ENCODE data around the gene C1QTNF1.

The C1QTNF1 gene

DNA sequence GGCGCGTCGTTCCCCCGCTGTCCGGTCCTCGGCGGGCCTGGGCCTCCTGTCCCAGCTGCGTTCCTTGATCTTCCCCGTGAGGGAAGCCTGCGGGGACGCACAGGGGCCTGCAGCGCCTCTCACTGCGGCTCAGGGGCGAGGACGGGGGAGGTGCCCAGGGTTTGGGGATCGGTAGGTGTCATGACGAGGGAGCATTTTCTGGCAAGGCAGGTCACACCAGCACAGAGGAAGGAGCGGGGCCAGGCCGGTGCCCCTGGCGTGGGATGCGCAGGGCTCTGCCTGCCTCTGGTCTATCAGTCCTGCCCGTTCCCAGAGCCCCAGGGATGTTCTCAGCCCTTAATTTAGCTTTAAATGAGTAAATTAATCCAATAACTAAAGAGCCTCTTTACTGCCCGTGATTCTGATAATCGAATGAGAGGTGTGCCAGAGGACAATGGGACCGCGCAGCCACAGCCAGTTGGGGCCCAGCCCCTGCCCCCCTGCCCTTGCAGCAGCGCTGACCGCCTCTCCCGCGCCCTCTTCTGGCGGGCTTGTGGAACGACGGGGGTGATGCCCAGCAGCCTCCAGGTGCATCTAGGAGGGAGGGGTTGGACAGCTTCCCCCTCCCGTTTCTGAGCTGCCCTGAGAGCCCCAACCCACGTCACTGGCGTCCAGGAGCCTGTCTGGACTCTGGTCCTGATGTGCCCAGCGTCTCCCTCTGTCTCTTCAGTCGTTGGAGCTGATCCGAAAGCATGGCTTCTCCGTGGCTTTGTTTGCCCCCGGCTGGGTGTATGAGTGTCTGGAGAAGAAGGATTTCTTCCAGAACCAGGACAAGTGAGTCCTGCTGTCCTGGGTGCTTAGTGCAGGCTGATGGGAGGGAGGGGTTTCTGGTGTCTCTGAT, 58.6 kb downstream of the C1QTNF1 start:
- DNase-seq, result no peak

DNA sequence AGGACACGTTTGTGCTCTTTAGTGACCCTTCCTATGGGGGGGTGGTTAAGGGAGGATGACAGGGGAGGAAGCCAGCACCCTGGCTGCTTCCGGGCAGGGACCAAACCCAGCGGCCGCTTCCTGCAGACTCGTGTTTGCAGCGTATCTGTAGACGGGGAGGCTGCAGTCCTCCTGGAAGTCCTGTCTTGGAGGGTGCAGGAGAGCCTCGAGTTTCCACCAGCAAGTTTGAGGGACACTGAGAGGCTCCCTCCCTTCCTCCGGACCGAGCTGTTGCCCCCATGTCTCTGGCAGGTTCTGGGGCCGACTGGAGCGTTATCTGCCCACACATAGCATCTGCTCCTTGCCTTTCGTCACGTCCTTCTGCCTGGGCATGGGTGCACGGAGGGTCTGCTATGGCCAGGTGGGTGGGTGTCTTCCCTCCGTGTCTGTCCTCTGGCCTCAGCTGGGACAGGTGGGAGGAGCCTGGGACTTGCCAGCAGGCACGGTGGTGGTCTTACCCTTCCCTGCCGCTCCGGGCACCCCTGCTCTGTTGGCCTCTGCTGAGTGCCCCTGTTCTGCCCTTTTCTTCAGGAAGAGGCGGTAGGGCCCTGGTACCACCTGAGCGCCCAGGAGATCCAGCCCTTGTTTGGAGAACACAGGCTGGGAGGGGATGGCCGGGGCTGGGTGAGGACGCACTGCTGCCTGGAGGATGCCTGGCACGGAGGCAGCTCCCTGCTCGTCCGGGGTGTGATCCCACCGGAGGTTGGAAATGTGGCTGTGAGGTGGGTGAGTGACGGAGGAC, 59.4 kb downstream of the C1QTNF1 start:
- no peak for DNase-seq

DNA sequence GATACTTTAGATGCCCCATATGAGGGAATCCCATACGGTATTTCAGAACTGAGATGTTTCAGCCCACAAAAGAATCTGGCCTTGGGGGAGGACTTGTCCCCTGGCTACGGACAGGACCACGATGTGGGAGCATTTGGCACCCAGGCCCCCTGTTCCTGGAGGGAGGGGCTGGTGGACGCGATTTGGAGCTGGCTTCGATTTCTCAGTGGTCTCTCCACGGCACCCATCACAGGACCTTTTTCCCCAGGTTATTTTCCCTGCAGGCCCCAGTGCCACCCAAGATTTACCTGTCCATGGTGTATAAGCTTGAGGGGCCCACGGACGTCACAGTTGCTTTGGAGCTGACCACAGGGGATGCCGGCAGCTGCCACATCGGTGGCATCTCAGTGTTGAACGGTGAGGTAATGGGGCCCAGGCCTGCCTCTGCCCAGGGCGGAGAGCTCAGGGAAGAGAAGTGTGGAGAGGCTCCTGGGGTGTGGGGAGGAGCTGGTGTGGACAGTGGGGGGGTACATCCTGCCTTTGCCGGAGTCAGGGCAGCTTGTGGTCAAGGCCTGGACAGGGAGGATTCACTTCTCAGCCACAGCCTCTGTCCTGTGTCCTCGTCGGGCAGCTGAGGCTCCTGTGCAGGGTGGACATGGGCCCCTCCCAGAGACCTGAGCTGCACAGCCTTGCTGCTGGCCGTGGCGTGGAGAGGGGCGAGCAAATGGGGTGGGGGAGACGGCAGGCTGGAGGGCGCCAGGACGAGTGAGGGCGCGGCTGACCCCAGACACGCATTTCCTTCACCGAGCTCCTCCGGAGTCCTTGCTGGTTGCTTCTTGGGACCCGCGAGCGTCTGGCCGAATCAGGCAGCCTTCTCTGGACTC, 60.6 kb downstream of the C1QTNF1 start:
- DNase-seq, result no peak

DNA sequence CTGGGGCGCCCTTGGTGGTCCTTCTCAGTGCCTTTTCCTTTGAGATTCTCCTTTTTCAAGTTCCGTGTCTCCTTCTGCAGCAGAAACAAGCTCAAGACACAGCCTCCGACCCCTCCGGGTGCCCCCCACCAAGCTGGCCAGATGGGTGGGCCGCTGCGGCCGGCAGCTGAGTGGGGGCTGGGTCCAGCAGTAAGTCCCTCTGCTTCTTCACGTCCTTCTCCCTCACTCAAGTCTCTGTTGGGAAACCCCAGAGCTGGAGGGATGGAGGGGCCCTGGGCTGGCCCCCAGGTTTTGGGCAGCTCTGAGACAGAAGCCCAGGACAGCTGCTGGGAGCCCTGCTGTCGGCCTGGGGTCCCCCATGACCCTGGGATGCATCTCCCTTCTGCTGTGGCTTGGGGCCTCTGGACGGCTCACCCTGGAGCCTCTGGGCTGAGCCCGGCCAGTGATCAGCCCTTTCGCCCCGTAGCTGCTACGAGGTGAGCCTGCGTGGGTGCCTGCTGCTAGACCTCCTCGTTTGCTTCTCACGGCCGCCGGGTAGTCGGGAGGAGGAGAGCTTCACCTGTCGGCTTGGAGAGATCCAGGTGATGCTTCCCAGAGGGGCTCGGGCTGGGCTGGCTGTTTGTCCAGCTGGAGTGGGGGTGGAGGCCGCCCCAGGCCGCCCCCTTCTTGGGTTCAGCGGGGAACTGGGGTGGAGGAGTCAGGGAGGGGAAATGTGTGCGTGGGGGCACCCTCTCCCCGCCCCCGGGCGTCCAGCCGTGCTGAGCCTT, 61.4 kb downstream of the C1QTNF1 start:
- no peak for DNase-seq

DNA sequence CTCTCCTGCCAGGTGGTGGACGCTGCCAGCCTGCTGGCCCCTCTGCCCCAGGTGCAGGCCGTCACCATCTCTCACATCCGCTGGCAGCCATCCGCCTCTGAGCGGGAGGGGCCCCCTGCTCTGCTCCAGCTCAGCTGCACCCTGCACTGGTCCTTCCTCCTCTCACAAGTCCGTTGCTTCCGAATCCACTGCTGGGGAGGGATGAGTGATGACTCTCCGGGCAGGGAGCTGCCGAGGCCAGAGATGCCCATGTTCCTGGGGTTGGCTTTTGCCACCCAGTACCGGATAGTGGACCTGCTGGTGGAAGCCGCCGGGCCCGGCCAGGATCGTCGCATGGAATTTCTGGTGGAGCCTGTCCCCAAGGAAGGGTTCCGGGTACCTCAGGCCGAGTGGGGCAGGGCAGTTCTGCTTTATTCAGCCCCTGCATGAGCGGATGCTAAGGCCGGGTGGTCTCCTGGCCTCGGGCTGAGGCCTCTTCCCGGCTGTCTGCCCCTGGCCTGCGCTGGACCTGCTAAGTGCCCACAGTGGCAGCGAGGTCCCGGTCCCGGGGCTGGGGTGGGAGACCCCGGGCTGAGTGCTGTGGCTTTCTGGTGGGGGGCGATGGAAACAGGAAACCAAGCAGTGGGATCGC, 62.1 kb downstream of the C1QTNF1 start:
- no peak for DNase-seq

DNA sequence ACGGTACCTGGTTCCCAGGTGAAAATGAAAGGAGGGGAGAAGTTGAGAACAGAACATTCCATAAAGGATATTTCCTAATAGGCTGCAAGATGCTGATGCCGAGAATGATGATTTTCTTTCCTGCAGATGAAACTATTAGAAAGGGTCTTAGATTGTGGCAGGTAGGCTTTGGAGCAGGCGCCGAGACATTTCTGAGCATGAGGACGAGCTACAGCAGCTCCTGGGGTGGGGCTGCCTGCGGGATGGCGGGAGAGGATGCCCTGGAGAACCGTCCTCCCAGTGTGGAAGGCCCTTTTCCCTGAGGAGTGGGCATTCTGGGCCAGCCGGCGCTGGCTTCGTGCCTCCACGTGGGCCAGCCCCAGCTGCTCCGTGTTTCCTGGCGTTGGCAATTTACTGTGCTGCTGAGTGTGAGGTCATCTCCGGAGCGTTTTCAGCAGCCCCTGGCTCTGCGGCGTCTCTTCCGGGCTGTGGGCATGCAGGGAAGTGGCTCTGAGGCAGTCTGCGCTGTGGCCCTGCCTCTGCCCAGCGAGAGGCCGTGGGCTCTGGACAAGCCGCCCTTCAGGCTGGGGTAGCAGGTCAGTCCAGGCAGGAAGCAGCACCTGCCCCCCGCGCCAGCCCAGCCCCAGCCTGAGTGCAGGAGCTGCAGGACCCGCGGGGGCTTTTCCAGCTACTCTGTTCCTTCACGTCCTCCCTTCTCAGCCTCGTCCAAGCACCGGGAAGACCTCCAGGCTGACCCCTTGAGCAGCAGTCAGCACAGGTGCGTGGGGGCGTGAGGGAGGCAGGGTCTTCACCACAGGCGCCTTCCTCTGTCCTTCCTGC, 62.8 kb downstream of the C1QTNF1 start:
- no peak for DNase-seq

DNA sequence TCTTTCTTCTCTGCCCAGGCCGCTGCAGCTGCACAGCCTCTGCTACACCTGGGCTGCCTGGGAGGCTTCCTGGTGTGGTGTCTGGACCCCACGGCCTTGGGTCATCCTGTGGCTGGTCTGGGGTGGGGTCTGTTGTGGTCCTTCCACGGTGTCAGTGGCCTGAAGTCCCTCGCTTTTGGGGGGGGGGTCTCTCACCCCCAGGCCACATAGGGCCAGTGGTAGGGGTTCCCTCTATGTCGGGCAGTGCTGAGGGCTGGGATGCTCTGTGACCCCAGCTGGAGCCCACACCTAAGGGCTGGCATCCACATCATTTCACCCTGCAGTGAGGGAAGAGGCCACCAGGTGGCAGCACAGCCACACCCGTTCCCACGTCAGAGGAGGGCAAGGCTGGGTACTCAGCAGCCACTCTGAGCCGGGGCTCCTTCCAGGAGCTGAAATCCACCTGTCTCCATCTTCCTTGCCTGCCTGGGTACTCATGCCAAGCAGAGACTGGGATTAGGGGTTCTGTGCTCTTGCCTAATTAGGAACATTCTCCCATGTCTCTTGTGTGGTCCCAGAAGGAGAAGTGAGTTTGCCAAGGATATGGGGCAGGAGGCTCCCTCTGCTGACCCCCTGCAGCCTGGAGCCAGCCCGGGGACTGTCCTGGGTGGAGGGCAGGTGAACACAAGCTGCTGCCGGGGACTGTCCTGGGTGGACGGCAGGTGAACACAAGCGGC, 63.6 kb downstream of the C1QTNF1 start:
- no peak for DNase-seq

DNA sequence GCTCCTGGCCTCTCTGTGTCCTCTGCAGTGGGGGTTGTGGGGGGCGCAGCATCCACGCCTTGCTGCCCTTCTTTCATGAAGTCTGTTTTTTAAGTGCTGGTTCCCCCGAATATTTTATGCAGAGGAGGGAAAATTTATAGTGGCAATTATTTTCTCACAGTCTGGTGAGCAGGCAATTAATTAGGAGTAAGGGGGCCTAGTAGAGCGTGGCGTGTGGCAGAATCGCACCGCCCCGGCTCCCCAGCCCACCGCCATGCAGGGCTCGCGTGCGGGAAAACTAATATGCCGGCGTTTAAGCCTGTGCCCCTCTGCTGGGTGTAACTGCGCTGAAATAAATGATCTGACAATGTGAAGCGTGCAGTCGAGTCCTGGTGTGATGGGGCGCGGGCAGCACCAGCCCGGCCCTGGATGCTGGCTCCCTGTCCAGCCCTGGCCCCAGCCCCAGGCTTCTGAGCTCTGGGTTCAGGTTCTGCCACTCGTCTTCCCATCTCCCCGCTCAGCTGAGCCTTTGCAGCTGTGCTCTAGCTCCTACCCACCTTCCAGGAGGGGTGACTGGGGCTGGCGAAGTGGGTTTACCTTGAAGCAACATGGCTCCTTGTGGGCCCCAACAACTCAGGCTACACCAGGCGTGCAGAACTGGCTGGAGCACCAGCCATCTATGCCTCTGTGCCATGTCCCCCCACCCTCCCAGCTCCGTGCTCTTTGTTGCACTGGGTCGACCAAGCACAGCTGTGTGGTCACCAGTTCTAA, 64.5 kb downstream of the C1QTNF1 start:
- DNase-seq, result no peak

DNA sequence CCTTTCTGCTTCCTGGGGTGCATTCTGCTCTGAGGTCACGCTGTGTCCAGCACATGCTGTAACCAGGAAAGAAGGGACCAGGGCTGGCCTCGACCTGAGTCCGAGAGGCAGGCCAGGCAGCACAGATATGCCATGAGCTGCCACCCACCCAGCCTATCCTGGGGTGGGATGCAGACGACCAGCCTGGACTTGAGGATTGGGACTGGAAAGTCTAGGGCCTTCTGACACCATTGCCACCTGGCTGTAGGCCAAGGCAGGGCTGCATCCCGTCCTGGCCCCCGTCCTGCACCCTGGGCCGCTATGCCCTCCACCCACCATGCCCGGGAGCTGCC, 65.0 kb downstream of the C1QTNF1 start:
- DNase-seq, result no peak

DNA sequence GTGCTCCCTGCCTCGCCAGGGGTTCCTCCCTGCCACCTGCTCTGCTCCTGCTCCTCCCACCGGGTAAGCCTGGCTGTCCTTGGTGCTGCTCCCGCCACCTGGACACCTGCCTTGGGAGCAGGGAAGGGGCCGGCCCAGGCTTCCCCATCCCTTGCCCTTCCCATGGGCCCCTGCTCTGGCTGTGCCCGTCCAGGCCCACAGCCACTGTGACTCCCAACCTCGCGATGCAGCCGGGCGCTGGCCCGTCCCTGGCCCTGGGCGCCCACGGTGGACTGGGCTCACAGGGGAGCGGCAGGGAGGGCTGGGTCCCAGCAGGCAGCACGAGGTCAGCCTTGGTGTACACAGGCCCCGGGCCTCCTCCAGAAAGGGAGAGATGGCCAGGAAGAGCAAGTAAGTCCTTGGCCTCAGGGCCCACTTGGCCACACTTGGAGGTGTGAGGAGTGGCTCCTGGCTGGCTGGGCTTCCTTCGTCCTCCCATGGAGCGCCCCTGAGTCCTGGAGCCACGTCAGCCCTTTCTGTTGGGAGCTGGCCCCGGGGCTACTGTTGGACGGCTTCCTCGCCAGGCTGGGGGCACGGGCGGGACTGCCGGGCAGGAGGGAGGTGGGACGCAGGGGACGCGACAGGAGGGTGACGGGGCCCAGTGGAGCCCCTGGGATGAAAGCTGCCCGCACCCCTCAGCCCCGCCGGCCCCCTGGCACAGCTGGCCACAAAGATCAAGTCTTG, 65.9 kb downstream of the C1QTNF1 start:
- DNase-seq, result no peak

DNA sequence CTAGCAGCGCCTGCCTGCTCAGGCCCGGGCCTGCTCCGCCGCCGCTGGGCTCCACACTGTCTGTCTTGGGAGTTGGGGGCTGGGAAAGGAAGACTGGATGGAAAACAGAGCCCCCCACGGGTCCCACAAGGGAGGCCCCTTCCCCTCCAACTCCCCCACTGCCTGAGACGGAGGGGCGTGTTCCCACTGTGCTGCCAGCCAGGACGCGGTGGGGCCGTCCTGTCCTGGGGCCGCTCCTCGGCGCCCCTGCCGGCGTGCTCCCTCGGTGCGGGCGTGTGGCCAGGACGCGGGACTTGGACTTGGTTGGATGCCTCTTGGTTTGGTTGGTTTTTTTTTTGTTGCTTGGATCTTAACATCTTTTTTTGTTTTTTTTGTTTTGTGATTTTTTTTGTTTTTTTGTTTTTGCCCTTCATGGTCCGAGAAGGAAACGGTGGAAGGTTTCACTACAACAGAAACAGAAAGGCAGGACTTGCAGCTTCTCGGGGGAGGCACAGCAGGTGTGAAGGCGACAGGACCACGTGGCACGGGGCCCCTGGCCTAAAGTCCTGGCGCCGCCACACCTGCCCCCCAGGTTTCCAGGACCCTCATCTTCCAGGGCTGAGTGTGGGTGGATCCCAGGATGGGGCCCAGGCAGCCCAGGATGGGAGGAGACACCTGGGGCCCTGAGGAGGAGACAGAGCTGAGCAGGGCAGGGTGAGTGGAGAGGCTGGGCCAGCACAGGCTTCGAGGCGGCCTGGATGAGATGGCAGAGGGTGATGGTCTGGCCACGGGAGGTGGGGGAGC, 66.7 kb downstream of the C1QTNF1 start:
- no peak for DNase-seq

DNA sequence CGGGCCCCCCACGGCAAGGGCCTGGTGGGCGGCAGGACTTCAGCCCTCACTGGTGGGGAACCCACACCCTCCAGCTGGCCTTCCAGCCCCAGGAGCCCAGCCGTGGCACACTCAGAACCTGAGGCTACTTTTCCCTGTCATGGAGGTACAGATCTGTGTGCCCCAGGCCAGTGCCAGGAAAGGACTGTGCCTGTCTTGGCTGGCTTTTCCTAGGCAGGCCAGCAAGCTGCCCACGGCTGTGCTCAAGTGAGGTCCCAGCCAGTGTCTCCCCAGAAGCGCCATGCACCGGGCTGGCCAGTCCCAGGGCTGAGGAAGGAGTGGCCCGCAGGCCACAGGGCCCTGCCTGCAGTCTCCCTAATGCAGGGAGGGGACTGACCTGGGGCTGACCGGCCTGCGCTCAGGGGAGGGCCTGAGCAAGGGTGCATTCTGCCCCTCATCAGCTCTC, 67.3 kb downstream of the C1QTNF1 start:
- DNase-seq, result no peak

DNA sequence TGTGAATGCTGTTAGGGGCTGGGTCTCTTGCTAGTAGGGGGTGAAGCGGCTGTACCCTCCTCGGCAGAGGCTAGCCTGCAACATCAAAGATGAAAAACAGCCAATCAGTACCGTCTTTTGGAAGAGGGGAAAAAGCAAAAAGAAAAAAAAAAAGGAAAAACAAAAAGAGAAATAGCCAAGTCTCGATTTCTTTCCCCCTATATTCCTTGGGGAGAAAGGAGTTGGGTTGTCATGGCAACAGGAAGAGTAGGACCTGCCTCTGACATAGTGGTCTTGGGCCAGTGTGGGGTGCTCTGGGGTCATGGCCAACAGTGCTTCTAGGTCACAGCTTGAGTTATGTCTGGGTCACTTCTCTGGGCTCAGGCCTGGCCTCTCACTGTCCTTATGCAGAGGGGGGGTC, 68.6 kb downstream of the C1QTNF1 start:
- DNase-seq, result no peak

DNA sequence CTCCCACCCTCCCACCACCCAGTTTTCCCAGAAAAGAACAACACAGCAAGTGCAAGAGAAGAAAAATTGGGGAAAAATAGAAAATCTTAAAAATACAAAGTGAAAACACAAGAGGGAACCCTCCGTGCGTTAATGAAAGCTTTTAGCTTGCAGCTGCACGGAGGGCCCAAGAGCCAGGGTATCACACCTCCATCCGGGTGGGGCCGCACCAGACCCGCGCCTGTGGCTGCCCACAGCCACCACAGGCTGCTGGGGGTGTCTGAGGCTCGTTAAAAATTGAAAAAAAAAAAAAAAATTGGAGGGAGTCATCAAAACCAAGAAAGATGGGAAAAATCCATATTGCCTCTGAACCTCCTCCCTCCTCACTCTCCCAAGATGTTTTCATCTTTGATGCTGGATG, 69.3 kb downstream of the C1QTNF1 start:
- DNase-seq, result no peak

DNA sequence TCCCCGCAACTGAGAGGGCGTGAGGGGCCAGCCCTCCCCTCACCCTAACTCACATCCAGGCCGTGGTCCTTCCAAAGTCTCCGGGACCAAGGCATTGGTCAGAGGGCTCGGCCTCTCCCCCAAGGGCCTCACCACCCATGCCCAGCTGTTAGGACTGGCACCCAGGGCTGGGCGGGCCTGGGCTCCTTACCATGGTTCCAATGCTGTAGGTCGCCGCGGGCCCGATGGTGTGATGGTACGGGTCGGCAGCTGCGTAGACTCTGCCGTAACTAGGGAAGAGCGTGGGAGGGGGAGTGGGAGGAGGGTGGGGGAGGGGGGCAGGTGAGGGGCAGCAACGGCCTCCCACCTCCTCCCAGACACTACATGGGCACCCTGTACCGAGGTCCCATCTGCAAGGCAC, 70.3 kb downstream of the C1QTNF1 start:
- no peak for DNase-seq

DNA sequence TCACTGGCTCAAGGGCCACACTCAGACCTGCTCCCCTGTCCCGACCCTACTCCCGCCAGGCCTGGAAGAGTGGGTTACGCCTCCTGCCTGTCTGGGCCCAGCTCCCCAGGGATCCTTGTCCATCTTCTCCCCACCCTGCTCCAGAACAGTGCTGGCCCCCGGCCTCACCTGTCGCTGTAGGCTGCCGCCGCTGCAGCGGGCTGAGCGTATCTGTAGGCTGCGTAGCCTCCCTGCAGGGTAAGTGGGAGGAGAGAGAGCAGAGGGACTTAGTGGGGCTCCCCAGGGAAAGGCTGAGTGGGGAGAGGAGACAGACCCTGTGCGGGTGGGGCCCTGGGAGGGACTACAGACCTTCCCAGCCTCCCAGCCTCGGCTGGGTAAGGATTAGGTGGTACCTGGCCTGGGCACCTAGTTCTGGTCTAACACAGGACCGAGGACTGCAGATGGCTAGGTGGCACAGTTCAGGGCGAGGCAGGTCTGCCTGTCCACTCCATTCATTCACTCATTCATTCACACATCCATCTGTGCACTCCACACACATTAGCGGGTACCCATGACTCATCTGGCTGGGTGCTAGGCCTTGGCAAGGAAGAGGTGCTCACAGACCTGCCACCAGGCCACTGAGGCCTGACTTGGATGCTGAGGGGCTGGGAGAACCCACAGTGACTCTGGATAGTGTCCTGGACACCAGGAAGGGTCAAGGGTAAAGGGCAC, 71.5 kb downstream of the C1QTNF1 start:
- no peak for DNase-seq

DNA sequence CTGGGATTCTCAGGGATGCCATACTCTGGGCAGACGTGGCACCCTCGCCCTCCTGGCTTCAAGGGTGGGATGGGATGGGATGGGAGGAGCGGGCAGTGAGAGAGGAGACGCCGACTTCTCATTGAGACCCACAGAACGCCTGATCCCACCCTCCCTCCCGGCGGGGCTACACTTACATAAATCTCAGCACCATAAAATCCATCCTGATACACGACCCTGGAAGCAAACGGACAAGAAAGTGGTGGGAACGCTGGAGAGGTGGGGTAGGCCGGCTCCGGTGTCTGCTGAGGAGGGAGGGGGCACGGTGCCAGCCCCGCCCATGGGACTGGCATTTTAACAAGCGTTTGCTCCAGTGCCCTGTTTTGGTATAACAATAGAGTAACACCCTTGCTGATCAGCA, 72.5 kb downstream of the C1QTNF1 start:
- no peak for DNase-seq
